ENCODE data around the gene KCTD4.

GRCh38 chr13:45228002-45228401 lies 27.2 kb upstream of the KCTD4 start:
- TF ChIP-seq CTCF (IDR thresholded peaks at IDR 0.05; ENCODE audit: insufficient read depth, low read depth, low read length) (no peak), EZH2 (IDR thresholded peaks at IDR 0.05; ENCODE audit: insufficient read depth, low read length) (no peak)
